T-helper 2 cell treated with Interferon-gamma antibody and Interleukin-4, amounts not matched to agents 5 μg/mL and 100 μg/mL, for 36 hours (primary cell): ENCODE data around the gene NINJ2.

Experiments used
- DNase-seq: peaks from one replicate; pipeline ENCODE4 v3.0.0; 2021; ENCODE audit warnings: low spot score
- H3K27ac Mint-ChIP-seq: one replicate; pipeline ENCODE4 v1.8.0; 2021; ENCODE audit warnings: mild to moderate bottlenecking, mixed read lengths
- H3K27me3 Mint-ChIP-seq: one replicate; pipeline ENCODE4 v1.8.0; 2021; ENCODE audit warnings: low read depth, mixed read lengths
- H3K36me3 Mint-ChIP-seq: one replicate; pipeline ENCODE4 v1.8.0; 2021; ENCODE audit warnings: low read depth, mixed read lengths
- H3K4me1 Mint-ChIP-seq: one replicate; pipeline ENCODE4 v1.8.0; 2021; ENCODE audit warnings: low read depth, mixed read lengths
- H3K4me3 Mint-ChIP-seq: one replicate; pipeline ENCODE4 v1.8.0; 2022; ENCODE audit warnings: mild to moderate bottlenecking, moderate library complexity, mixed read lengths
- H3K9me3 Mint-ChIP-seq: one replicate; pipeline ENCODE4 v1.8.0; 2021; ENCODE audit warnings: mixed read lengths

Gene NINJ2

DNA sequence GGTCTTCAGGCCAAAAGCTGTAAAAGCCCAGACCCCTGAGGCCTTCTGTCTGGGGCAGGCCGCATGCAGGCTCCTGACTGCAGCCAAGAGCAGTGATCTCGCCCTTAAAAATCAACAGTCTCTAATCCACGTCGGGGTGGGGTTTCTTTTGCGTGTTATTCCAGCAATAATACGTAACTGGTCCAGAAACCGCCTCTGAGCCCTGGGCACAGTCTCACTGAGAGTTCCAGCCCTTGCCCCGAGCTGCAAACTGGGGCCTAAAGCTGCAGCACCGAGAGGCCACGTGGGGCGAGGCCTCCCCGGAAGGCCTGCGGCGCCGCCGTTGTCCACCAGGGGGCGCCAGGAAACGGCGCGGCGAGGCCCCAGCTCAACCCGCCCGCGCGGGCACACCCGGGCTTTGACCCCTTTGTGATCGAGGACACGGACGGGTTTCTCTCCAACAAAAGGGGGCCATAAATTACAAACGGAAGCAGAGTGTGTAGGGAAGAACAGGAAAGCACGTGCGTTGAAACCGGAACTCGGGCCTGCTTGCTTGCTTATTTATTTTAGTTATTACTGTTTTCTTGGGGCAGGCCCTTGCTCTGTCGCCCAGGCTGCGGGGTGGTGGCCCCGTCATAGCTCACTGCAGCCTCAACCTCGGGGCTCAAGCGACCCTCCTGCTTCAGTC is 87.2 kb downstream of the NINJ2 start:
- Mint-ChIP-seq H3K4me3 (no peak overlapping the region), H3K4me1 (peaks cover 19% of the 10 kb centered on the region), H3K36me3 (peaks cover 6% of the 10 kb centered on the region), H3K9me3 (no peaks in the 10 kb centered on the region), H3K27ac (peak overlapping the region; percentile 83), H3K27me3 (no peaks in the 10 kb centered on the region)
- DNase-seq: peak; percentile 82

DNA sequence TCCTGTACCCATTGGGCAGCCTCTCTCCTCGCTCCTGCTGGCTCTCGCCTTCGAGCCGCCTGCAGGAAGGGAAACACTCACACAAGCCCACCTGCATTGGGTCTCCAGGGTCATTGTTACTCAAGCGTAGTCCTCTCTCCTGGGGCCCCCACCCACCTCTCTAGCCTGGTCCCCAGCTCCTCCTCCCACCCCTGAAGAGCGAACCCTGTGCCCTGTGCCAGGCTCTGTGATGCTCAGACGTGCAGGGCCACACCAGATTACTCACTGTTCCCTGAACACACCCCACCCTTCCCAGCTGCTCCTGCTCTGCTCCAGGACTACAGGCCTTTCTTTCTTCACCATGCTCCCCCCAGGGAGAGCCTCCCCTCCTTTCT is 88.1 kb downstream of the NINJ2 start:
- H3K9me3 Mint-ChIP-seq: no peaks in the 10 kb centered on the region
- no peak overlapping the region for H3K27ac Mint-ChIP-seq
- peaks cover 19% of the 10 kb centered on the region for H3K4me1 Mint-ChIP-seq
- H3K36me3 Mint-ChIP-seq: peaks cover 6% of the 10 kb centered on the region
- no peak for DNase-seq
- no peak overlapping the region for H3K4me3 Mint-ChIP-seq
- no peaks in the 10 kb centered on the region for H3K27me3 Mint-ChIP-seq

DNA sequence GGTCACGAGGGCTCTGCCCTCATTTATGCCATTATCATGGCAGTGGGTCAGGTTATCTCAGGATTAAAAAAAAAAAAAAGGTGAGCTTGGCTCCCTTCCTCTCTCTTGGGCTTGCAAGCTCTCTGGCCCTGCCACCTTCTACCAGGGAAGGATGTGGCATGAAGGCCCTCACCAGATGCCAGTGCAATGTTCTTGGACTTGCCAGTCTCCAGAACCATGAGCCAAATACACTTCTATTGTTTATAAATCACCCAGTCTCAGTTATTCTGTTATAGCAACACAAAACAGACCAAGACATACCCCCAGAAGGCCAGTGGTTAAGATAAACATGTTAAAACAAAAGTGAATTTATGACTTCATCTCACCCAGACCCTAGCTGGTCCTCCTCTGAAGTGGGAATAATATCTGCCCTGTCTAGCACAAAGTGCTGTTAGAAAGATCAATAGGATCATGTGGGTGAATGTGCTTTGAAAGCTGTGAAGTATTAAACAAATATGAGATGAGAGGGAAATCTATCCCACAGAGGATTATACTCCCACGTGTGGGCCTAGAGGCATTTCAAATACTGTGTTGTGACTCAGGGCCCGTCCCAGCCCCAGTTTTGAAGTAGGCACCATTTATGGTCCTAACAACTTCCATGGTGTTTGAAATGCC is 88.6 kb downstream of the NINJ2 start:
- peaks cover 22% of the 10 kb centered on the region for H3K4me1 Mint-ChIP-seq
- no peaks in the 10 kb centered on the region for H3K9me3 Mint-ChIP-seq
- DNase-seq: no peak
- H3K4me3 Mint-ChIP-seq: no peak overlapping the region
- H3K27ac Mint-ChIP-seq: no peak overlapping the region
- H3K36me3 Mint-ChIP-seq: peaks cover 6% of the 10 kb centered on the region
- no peaks in the 10 kb centered on the region for H3K27me3 Mint-ChIP-seq

DNA sequence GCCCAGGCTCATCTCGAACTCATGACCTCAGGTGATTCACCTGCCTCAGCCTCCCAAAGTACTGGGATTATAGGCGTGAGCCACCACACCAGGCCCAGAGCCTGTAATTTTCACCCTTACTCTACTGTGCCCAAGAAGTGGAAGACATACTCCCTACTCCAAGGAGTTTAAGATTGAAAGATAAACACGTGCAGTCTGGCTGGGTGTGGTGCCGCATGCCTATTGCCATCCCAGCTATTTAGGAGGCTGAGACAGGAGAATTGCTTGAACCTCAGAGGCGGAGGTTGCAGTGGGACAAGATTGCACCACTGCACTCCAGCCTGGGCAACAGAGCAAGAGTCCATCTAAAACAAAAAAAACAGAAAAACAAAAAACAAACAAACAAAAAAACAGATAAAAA is 90.0 kb downstream of the NINJ2 start:
- Mint-ChIP-seq H3K36me3 (peaks cover 6% of the 10 kb centered on the region), H3K4me1 (peaks cover 30% of the 10 kb centered on the region), H3K4me3 (no peak overlapping the region), H3K27me3 (no peaks in the 10 kb centered on the region), H3K27ac (no peak overlapping the region), H3K9me3 (no peaks in the 10 kb centered on the region)
- DNase-seq: no peak

DNA sequence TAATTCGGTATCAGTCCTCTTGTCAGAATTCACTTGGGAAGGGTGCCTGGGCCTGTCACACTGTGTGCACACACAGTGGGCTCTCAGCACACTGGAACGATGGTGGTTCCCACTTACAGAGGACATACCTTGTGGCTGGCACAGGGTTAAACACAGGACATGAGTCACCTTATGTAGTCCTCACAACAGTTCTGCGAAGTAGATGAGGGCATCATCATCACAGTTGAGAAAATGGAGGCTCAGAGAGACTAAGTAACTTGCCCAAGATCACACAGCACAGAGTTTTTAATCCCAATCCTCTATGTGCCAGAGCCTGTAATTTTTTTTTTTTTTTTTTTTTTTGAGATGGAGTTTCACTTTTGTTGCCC is 90.7 kb downstream of the NINJ2 start:
- Mint-ChIP-seq H3K9me3 (no peaks in the 10 kb centered on the region), H3K27ac (no peak overlapping the region), H3K27me3 (no peaks in the 10 kb centered on the region), H3K36me3 (peaks cover 6% of the 10 kb centered on the region), H3K4me1 (peaks cover 32% of the 10 kb centered on the region), H3K4me3 (no peak overlapping the region)
- DNase-seq: no peak

GRCh38 chr12:571795-572531 is 91.3 kb downstream of the NINJ2 start:
- no peak overlapping the region for H3K4me3 Mint-ChIP-seq
- no peaks in the 10 kb centered on the region for H3K9me3 Mint-ChIP-seq
- peaks cover 34% of the 10 kb centered on the region for H3K4me1 Mint-ChIP-seq
- no peaks in the 10 kb centered on the region for H3K27me3 Mint-ChIP-seq
- no peak overlapping the region for H3K27ac Mint-ChIP-seq
- peaks cover 6% of the 10 kb centered on the region for H3K36me3 Mint-ChIP-seq
- DNase-seq: no peak

DNA sequence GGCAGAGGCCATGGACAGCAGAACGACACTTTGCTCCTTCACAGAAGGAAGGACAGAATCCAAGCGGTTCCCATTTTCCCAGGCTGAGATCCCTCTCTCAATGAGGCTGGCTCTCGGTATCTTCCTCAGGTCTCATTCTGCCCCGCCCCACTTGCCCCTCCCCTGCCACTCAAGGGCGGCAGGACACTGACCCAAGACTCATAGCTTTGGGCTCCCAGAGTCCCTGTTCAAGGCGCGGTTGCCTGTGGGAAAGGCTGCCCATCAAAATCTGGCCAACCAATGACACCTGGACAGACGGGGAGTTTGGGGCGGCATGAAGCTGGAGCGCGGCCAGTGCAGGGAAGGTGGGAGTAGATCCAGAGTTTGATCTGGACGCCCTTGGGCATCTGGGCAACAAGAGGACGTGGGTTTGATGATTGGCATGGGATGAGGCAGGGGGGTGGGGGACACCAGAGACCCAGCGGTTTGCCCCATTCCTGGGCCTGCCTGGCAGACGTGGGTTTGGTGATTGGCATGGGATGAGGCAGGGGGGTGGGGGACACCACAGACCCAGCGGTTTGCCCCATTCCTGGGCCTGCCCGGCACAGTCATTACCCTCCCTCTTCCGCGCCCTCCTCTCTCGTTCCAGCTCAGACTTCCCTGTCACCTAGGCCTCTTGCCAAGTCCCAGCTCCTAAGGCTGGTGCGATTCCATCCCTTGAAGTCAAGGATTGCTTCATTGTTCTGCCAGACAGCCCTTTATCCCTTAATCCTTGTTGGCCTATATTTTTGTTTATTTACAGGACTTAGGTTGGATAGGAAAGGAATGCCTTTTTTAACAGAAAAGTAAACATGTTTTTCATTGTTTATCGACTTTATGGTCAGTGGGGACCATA is 92.1 kb downstream of the NINJ2 start:
- no peak for DNase-seq
- Mint-ChIP-seq H3K27ac (no peak overlapping the region), H3K4me3 (peak overlapping the region; percentile 35), H3K27me3 (no peaks in the 10 kb centered on the region), H3K9me3 (no peaks in the 10 kb centered on the region), H3K4me1 (peaks cover 36% of the 10 kb centered on the region), H3K36me3 (peaks cover 4% of the 10 kb centered on the region)

DNA sequence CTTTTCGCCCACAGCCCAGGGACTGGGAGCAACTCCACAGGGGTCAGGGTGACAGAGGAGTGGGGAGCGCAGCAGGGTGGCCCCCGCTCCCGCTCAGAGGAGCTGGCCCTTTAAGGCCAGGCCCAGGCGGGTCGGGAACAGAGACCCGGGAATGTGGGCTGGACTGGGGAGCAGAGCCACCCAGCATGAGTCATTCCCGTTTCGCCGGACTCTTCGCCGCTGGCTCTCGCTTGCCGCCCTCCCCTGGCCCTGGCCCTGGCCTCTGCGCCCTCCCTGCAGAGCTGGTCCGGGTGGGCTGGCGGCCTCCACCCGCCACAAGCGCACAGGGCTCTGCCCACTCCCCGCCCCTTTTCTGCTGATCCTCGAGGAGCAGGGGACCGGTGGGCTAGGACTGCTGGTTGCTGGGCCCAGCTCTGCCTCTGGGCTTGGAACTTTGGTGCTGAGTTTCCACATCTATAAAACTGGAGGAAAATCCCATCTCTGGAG is 92.8 kb downstream of the NINJ2 start:
- no peak for DNase-seq
- H3K27ac Mint-ChIP-seq: no peak overlapping the region
- H3K4me1 Mint-ChIP-seq: peaks cover 38% of the 10 kb centered on the region

DNA sequence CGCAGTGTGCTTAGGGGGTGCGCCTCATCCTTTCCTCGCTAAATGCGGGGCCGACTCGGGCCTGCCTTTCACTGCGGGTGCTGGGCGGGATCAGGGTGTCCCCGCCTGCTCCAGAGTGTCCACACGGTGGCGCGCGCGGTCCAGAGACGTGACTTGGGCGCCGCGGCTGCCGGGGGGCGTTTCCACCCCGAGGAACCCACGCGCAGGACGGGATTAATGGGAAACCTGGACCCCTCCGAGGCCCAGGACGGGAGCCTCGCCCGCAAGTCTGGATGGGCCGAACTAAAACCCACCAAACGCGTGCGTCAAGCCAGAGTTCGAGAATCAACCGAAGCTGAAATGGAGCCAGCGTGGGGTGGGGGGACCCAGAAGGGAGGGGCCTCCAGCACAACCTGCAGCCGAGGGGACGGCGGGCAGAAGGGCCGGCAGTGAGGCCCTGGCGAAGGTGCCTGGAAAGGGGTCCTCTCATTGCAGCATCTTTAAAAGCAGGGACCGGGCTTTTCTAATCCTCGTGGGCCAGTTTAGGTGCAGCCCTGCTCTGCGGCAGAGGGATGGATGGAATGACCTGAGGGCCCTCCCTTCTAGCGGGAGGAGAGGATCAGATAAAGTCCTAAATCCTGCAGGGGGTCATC is 93.3 kb downstream of the NINJ2 start:
- peak overlapping the region; percentile 73 for H3K27ac Mint-ChIP-seq
- DNase-seq: peak; percentile 82
- peaks cover 43% of the 10 kb centered on the region for H3K4me1 Mint-ChIP-seq

More for the DNA sequence above, 92.8 kb downstream of the NINJ2 start:
- H3K27me3 Mint-ChIP-seq: no peaks in the 10 kb centered on the region
- no peaks in the 10 kb centered on the region for H3K9me3 Mint-ChIP-seq
- H3K36me3 Mint-ChIP-seq: peaks cover 7% of the 10 kb centered on the region
- peak overlapping the region; percentile 18 for H3K4me3 Mint-ChIP-seq

DNA sequence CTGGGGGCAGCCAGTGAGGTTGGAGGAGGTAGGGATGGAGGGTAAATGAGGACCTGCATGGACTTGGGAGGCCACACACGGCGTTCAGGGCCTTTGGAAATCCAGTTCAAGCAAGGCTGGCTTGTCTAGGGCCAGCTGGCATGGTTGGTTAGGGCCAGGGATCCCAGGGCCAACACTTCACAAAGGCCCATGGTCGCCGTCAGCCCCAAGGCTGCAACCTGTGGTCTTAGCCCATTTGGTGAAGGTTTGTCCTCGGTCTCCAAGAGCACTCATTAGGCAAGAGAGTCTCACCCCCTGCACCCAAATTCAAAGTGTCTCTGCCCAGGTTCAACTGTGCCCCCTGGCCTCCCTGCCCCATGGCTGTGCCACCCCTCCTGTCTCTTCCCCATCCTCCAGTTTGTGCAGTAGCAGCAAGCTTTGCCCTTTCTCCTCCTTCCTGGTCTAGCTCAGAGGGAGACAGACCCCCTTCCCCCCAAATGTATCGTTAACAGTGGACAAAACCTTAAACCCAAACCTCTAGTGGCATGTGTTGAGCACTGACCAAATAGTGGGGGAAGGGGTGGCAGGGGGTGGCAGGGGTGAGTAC is 94.1 kb downstream of the NINJ2 start:
- Mint-ChIP-seq H3K27me3 (no peaks in the 10 kb centered on the region), H3K9me3 (no peaks in the 10 kb centered on the region), H3K4me3 (peak overlapping the region; percentile 85), H3K27ac (no peak overlapping the region), H3K36me3 (peaks cover 13% of the 10 kb centered on the region), H3K4me1 (peaks cover 41% of the 10 kb centered on the region)
- no peak for DNase-seq

More for the DNA sequence above, 93.3 kb downstream of the NINJ2 start:
- Mint-ChIP-seq H3K27me3 (no peaks in the 10 kb centered on the region), H3K9me3 (no peaks in the 10 kb centered on the region), H3K4me3 (peak overlapping the region; percentile 85), H3K36me3 (peaks cover 12% of the 10 kb centered on the region)

GRCh38 chr12:568486-568885 is 94.8 kb downstream of the NINJ2 start:
- H3K4me3 Mint-ChIP-seq: peak overlapping the region; percentile 21
- H3K27me3 Mint-ChIP-seq: no peaks in the 10 kb centered on the region
- H3K4me1 Mint-ChIP-seq: peaks cover 46% of the 10 kb centered on the region
- no peaks in the 10 kb centered on the region for H3K9me3 Mint-ChIP-seq
- no peak for DNase-seq
- H3K36me3 Mint-ChIP-seq: peaks cover 17% of the 10 kb centered on the region
- peak overlapping the region; percentile 46 for H3K27ac Mint-ChIP-seq

DNA sequence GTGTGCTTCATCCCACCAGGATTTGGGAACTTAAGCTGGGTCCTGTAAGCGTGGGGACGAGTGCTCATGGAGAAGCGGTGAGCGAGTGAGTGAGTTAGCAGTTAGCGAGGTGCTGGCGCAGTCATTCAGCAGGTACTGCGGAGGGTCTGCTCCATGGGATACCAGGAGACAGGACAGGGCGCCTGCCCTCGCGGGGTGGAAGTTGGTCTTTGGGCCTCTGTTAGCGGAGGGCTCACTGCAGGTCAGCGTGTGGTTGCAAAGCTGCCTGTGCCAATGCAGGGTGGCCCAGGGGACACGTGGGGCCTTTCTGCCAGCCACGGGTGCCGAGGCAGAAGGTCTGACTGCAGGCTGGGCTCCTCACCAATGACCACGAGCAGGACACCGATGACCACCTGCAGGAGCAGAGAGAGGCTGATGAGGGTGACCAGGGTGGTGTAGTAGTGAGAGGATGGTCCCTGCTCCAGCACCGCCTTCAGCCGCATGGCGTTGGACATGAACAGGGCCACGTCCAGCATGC is 97.6 kb downstream of the NINJ2 start:
- Mint-ChIP-seq H3K36me3 (peaks cover 34% of the 10 kb centered on the region), H3K4me3 (no peak overlapping the region)

DNA sequence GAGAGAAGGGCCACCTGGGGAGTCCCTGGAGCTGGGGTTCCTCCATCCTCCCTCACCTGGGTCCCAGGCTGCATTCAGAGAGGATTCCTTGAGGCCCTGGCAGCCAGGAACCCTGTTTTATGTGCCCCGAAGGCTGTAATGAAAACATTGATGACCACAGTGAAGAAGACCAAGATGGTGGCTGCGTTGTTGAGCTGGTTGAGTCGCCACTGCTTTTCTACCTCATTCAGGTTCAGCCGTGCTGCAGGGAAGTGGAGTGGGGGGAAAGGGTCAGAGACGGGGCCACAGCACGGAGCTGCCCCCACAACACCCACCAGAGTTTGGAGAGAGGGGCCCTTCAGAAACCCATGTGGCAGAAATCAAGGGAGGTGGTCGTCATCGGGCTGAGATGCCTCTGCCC is 98.1 kb downstream of the NINJ2 start:
- Mint-ChIP-seq H3K27ac (peak overlapping the region; percentile 39), H3K4me3 (no peak overlapping the region), H3K27me3 (no peaks in the 10 kb centered on the region)

More for the DNA sequence above, 97.6 kb downstream of the NINJ2 start:
- peak overlapping the region; percentile 50 for H3K27ac Mint-ChIP-seq
- H3K9me3 Mint-ChIP-seq: no peaks in the 10 kb centered on the region
- H3K27me3 Mint-ChIP-seq: no peaks in the 10 kb centered on the region
- peaks cover 62% of the 10 kb centered on the region for H3K4me1 Mint-ChIP-seq
- no peak for DNase-seq

More for the DNA sequence above, 98.1 kb downstream of the NINJ2 start:
- H3K36me3 Mint-ChIP-seq: peaks cover 37% of the 10 kb centered on the region
- H3K4me1 Mint-ChIP-seq: peaks cover 64% of the 10 kb centered on the region
- H3K9me3 Mint-ChIP-seq: no peaks in the 10 kb centered on the region
- no peak for DNase-seq
